ENCODE results near the gene UAP1L1. TPM values are rescaled to one million over a fixed set of nuclear protein-coding genes. Genes with fewer than 3 reads are reported as not detected.

The UAP1L1 gene
- total RNA-seq, 4 donors from 2014 or later, result 3.6 to 5.8 (median 5.0) TPM

GRCh38 chr9:137085920-137086530 is 8.7 kb downstream of the UAP1L1 start:
- TF ChIP-seq EP300 (IDR thresholded peaks at IDR 0.05) (no peak), POLR2A (IDR thresholded peaks at IDR 0.05; ENCODE audit: low read depth) (no peak), CTCF (IDR thresholded peaks at IDR 0.05) (no peak), POLR2AphosphoS5 (IDR thresholded peaks at IDR 0.05) (no peak)
- WGBS, result 5% methylated on average over 22 of the region's 58 CpGs
- intact Hi-C loops (cut with DNase I), result no loop called here
- Histone ChIP-seq H3K27me3 (no peaks in the 10 kb centered on the region), H3K27ac (replicated peaks in 1 of 4) (peak overlapping the region; percentile 95 to 99 (median 98)), H3K4me3 (peak overlapping the region; percentile 79 to 95 (median 86)), H3K36me3 (peaks cover 6 to 49% (median 41%) of the 10 kb centered on the region in 4 donors), H3K4me1 (peaks cover 19 to 64% (median 49%) of the 10 kb centered on the region in 4 donors), H3K9me3 (no peaks in the 10 kb centered on the region)
- DNase-seq (ENCODE audit: extremely low spot score), result no peak

GRCh38 chr9:137086531-137087408 is 9.5 kb downstream of the UAP1L1 start, which contains the start of gene MAN1B1:
TSS of gene MAN1B1 (plus strand) at chr9:137086985. CDS start at chr9:137087000, 15 bp downstream.
- TF ChIP-seq EP300 (IDR thresholded peaks at IDR 0.05) (no peak), POLR2AphosphoS5 (IDR thresholded peaks at IDR 0.05) (peak; percentile 96 to 100), CTCF (IDR thresholded peaks at IDR 0.05) (peak in 1 of 3 experiments; percentile 30), POLR2A (IDR thresholded peaks at IDR 0.05; ENCODE audit: low read depth) (peak; percentile 46)
- peak; percentile 99 for DNase-seq (ENCODE audit: extremely low spot score)
- Histone ChIP-seq H3K9me3 (no peaks in the 10 kb centered on the region), H3K36me3 (peaks cover 6 to 47% (median 38%) of the 10 kb centered on the region in 4 donors), H3K4me3 (peak within 1 kb of the TSS; percentile 79 to 95 (median 86)), H3K27me3 (no peaks in the 10 kb centered on the region), H3K27ac (replicated peaks in 1 of 4) (peak within 1 kb of the TSS; percentile 95 to 99 (median 98)), H3K4me1 (peaks cover 19 to 64% (median 49%) of the 10 kb centered on the region in 4 donors)
- under 1% methylated on average over 17 of the region's 101 CpGs for WGBS
- intact Hi-C loops (cut with DNase I), result no loop called here

GRCh38 chr9:137087409-137087925 is 10.2 kb downstream of the UAP1L1 start:
- Histone ChIP-seq H3K27ac (replicated peaks in 1 of 4) (peak overlapping the region; percentile 95 to 99 (median 98)), H3K27me3 (no peaks in the 10 kb centered on the region), H3K4me1 (peaks cover 19 to 64% (median 49%) of the 10 kb centered on the region in 4 donors), H3K9me3 (no peaks in the 10 kb centered on the region), H3K36me3 (peaks cover 3 to 47% (median 36%) of the 10 kb centered on the region in 4 donors), H3K4me3 (peak overlapping the region; percentile 79 to 95 (median 86))
- WGBS, result 13% methylated on average over 16 of the region's 22 CpGs
- TF ChIP-seq POLR2AphosphoS5 (IDR thresholded peaks at IDR 0.05), result no peak
- no peak for TF ChIP-seq EP300 (IDR thresholded peaks at IDR 0.05)
- TF ChIP-seq CTCF (IDR thresholded peaks at IDR 0.05), result no peak
- TF ChIP-seq POLR2A (IDR thresholded peaks at IDR 0.05; ENCODE audit: low read depth), result no peak
- no peak for DNase-seq (ENCODE audit: extremely low spot score)
- intact Hi-C loops (cut with DNase I), result no loop called here

GRCh38 chr9:137088121-137088520 is 10.8 kb downstream of the UAP1L1 start:
- 91% methylated on average over 5 of the region's 5 CpGs for WGBS
- Histone ChIP-seq H3K4me1 (peaks cover 19 to 59% (median 47%) of the 10 kb centered on the region in 4 donors), H3K27me3 (no peaks in the 10 kb centered on the region), H3K27ac (replicated peaks in 1 of 4) (no peak overlapping the region), H3K9me3 (no peaks in the 10 kb centered on the region), H3K4me3 (no peak overlapping the region), H3K36me3 (peaks cover 5 to 47% (median 36%) of the 10 kb centered on the region in 4 donors)
- intact Hi-C loops (cut with DNase I), result no loop called here
- no peak for TF ChIP-seq POLR2A (IDR thresholded peaks at IDR 0.05; ENCODE audit: low read depth)
- TF ChIP-seq CTCF (IDR thresholded peaks at IDR 0.05), result no peak
- TF ChIP-seq EP300 (IDR thresholded peaks at IDR 0.05), result no peak
- no peak for TF ChIP-seq POLR2AphosphoS5 (IDR thresholded peaks at IDR 0.05)
- DNase-seq (ENCODE audit: extremely low spot score), result no peak

Data from esophagus muscularis mucosa (tissue), 4 donors.